Activated CD4-positive, alpha-beta T cell treated with anti-CD3 and anti-CD28 coated beads for 48 hours (primary cell): ENCODE results near the gene RAB37.

Source experiments
- DNase-seq: peaks from one replicate; pipeline ENCODE4 v3.0.0-alpha.2; 2020

The RAB37 gene

DNA sequence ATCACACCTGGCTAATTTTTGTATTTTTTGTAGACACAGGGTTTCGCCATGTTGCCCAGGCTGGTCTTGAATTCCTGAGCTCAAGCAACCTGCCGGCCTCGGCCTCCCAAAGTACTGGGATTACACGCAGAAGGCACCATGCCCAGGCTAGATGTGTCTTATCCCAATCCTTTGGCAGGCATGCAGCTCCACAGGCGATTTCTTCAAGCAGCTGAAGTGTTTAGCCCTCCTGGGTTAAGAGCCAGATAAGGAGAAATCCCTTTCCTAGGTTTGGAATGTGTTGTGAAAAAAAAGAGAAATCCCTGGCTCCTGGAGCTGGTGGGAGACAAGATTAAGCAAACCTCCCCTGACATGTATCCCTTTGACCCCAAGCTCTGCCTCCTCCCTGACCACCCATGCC, 9.3 kb downstream of the RAB37 start:
- DNase-seq = no peak

DNA sequence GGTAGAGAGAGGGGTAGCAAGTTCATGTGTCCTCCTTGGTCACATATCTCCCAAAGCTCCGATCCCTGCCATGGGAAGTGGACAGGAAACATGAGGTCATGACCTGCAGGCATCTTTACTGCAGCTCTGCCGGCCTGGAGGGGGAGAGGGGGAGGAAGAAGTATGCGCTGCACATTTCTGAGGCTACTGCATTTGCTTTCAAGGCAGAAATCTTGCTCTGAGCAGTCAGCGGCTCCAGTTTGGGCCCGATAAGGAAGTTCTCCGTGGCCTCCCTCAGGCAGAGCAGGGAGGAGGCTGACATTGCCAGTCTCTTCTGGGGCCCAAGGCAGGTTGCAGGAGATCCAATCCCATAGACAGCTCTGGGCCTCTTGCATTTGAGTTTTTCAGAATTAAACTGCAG, 9.9 kb downstream of the RAB37 start:
- no peak for DNase-seq

DNA sequence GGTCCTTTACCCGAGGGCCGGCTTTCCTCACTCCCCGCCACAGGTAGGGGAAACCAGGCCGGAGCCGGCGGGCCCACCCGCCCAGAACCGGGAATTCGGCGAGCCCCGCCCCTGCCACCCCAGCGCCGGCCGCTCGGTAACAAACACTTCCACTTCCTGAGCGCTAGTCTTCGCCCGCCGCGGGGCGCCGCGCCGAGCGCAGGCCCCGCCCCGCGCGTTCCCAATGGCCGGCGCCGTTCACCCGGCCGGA, 11.1 kb downstream of the RAB37 start:
- no peak for DNase-seq

GRCh38 chr17:74748529-74749278, 11.6 kb downstream of the RAB37 start, which contains the start of gene NHERF1:
TSS of gene NHERF1 (plus strand) at chr17:74748628. CDS start at chr17:74748847, 219 bp downstream.
- peak; percentile 95 for DNase-seq

DNA sequence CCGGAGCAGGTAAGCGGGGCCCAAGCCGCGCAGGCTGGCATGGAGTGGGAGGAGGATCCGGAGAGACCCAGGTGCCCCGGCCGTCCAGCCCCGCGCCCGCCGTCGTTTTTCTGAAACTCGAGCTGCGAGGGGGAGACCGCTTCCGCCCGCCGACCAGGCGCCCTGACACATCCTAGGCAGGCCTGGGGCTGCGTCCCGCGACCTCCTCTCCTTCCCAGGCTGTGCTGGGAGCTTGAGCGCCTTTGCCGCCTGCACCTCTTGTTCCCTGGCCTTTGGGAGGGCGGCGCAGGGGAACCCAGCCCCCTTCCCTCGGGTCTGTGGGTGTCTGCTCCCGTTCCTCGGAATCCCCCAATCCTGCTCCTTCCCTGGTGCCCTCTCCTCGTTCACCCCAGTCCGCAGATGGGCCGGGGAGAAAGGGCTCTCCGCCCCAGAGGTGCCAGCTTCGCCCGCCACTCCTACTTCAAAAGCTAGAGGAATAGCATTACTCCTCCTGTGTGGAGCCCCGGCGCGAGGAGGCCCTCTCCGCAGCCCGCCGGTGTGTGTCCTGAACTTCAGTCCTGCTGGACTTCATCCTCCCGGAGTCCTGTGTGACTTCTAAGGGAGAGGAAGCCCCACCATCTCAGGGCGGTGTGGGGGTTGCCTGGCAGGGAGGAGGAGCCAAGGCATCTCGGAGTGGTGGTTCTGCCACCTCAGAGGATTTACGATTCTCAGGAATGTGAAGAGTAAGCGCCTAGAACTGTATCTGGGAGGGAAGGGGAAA, 12.4 kb downstream of the RAB37 start:
- DNase-seq = peak; percentile 70

DNA sequence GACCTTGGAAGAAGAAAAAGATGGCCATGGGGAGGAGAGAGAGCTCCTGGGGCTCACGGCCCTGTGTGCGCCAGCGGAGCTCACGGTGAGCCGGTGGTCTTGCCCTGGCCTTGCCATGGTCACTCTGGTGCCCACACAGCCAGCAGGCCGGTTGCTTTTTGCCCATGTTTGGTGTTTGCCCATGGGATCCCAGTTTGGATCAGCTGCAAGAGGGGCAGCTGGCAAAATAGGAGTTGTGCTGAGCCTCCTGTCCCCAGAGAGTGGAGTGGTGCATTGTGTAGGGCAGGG, 12.9 kb downstream of the RAB37 start:
- DNase-seq = no peak

DNA sequence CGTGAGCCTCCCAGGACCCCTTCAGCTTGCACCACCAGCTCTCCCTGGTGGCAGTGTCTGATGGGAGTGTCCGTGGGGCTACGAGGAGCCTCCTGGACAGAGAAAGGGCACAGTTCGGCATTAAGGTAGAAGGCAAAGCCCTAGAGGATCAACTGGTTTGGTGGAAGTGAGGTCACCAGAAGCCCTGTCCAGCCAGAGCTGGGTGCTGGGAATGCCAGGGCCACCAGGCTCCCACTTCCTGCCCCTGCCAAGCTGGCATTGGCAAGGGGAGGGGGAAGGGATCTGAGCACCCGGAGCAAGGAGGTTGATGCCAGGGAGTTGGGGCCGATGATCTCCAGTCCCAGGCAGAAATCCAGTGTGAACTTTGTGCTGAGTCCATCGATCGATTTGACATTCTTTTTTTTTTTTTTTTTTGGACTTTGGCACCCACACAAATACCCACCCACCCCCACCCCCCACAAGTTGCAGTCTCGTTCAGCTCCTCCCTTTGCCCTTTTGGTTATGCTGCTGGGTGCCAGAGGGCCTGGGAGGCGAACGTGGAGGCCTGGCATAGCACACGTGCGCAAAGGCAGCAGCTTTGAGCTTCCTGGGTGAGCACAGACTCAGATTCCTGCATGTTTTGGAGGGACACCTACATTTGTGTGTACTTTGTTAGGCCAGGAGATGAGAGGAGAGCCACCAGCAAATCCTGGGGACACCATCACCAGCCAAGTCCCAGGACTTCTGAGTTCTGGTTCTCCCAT, 13.4 kb downstream of the RAB37 start:
- DNase-seq = peak; percentile 45

GRCh38 chr17:74752415-74752814, 15.4 kb downstream of the RAB37 start:
- DNase-seq = no peak

DNA sequence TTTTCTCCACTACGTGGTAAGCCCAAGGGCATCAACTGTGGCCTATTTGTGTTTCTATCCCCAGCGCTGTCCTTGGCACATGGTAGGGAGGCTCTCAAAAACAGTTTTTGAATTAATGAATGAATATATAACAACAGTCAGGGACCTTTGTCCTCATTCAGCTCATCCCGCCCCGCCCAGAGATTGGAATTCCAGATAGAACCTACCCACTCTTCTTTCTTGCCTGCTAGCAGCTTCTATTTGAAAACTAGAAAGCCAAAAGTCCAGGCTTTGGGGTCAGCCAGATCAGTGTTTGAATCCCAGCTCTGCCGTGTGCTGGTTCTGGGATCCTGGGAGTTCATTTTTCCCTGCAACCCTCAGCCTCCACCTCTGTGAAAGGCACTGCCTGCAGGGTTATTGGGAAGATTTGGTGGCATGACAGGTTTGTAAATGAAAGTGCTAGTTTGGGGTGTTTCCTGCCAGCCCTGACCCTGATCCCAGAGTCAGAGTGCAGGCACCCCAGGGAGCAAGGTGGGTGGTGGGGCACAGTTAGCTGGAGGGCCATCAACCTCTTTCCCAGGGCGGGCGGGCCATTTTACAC, 15.9 kb downstream of the RAB37 start:
- DNase-seq = no peak

DNA sequence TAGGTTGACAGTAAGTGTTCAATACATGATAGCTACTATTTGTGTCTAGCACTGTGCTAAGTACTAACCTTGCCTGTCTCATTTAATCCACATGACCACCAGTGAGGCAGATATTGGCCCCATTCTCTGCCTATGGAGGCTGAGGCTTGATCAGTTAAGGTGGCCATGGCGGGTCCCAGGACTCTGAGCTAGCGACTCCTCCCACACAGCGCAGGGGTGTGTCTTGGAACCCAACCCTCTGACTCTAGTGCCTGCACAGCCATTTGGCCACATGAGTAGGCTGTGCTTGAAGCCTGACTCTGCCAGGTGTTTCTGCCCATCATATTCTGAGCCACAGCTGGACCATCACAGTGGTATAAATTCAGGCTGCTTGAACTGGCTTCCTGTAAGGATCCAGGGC, 17.8 kb downstream of the RAB37 start:
- DNase-seq = no peak

DNA sequence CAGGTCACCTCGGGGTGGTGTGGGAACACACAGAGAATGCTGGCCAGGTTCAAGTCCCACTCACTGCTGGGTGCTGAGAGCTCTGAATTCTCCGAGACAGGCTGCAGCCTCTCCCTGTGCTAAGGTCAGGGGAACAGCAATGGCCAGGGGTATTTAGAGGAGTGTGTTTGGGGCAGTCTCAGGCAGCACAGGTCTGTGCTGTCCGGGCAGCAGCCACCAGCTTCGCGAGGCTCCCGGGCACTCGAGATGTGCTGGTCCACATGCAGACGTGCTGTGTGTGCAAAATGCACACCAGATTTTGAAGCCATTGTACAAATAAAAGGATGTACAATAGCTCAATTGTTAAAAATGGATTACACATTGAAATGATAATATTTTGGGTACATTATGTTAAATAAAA, 18.5 kb downstream of the RAB37 start:
- DNase-seq = no peak

- DNase-seq = no peak
These were observed 19.8 kb downstream of the RAB37 start for GRCh38 chr17:74756891-74757290.

GRCh38 chr17:74757502-74757901, 20.4 kb downstream of the RAB37 start:
- DNase-seq = no peak

GRCh38 chr17:74757931-74758847, 21.1 kb downstream of the RAB37 start:
- DNase-seq = no peak

DNA sequence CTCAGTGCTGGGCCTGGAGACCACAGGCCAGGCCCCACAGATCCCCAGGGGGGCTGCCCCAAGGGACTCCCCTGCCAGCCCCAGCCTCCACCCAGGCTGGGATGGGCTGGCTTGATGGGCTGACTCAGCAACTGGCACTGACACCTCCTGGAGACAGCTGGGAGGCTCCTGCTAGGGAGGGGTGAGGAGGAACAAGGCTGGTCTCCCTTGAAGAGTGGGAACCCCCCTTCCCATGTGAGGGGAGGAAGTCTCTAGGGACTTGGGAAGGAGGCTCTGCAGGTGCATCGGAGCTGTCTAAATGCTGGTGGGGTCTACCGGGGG, 21.8 kb downstream of the RAB37 start:
- DNase-seq = no peak

DNA sequence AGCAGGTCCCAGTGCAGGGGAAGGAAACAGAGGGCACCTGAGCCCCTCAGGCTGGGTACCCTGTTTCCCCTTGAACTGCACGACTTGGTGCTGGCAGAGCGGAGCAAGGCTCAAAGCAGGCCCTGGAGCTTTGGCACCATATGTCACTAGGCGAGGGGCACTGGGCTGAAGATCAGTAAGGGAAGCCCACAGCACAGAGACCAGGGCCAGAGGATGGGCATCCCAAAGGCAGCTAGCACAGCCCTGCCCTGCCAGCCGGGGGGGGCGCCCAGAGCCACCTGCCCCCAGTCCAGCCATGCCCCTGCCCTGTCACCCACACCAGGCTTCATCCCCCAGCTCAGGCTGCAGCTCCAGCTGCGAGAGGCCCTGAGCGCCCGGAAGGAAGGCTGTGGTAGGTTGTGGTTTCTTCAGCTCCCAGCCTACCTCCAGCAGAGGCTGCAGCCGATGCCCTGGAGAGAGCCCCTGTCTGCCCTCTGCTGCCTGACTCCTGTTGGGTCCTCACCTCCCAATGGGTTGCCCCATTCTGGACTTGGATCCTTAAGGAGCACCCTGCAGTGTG, 22.3 kb downstream of the RAB37 start:
- peak; percentile 58 for DNase-seq

DNA sequence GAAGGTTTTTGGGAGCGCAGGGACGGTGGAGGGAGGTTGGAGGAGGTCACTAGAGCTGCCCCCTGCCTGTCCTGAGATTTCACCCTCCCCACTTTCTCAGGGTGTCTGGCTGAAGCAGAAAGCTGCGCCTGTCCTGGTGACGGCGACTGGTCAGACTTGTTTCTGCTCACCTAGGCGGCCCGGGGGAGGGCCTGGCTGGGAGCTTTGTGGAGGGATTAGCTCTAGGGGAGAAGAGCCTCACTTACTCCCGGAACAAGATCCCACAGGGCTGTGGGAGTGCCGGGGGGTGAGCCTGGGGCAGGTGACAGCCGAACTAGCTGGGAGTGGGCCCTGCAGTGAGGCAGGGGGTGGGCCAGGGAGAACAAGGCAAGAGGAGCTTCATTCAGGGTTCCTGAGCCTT, 22.9 kb downstream of the RAB37 start:
- DNase-seq = no peak

DNA sequence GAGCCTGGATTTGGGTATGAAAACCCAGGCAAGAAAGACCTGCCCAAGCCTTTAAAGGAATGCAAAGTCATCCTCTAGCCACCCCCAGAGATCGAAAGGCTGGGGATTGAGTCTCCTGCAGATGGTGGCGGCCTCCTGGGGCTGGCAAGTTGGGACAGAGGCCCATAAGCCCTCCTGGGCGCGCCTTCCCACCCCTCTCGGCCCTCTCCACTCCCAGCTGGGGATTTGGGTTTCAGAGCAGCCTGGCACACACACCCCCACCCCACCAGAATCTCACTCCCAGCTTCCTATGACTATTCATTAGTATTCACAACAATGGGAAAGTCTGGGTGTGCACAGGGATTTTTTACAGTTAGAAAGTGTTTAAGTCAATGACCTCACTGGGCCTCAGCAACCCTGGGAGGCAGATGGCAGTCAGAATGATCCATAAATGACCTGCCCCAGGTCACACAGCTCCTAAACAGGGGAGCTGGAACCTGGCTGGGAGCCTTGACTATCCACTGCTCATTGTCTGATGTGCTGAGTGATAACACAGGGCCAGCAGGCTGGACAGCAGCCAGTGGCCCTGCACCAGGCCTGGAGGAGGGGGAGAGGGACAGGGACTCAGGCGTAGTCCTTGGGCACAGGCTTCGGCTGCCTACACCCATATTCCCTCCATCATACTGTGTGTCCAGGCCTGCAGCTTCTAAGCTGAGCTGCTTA, 23.5 kb downstream of the RAB37 start:
- DNase-seq = no peak

GRCh38 chr17:74761419-74761818, 24.4 kb downstream of the RAB37 start:
- no peak for DNase-seq

DNA sequence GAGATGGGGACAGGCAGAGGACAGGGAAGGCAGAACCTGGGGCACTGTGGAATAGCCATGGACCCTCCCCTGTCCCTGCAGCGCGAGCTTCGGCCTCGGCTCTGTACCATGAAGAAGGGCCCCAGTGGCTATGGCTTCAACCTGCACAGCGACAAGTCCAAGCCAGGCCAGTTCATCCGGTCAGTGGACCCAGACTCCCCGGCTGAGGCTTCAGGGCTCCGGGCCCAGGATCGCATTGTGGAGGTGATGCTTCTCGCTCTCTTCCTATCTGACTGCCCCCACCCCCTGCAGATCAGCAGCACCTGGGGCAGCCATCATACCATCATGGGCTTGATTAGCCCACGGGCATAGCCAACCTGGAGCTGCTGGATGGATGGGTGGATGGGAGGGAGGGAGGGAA, 24.9 kb downstream of the RAB37 start:
- DNase-seq = no peak

GRCh38 chr17:74763565-74764387, 26.7 kb downstream of the RAB37 start:
- DNase-seq = no peak
